SK-N-SH (cell line): Measurements from ENCODE around the gene PPP2R5C. TPM values are rescaled to one million over a fixed set of nuclear protein-coding genes. Genes with fewer than 3 reads are reported as not detected.

Source experiments
- CTCF ChIA-PET: fragments of 300-600, 350-600 bp; formaldehyde crosslinking; extraction: SDS; loops from one replicate; lab custom pipeline; 2021; lab: Yijun Ruan, JAX
- POLR2A ChIA-PET: fragments of 350-600 bp; sonication (Branson Sonifier 250); formaldehyde crosslinking; extraction: SDS; loops from one replicate; lab custom pipeline; 2020; ENCODE audit warnings: antibody characterized with exemption, inconsistent platforms; lab: Yijun Ruan, JAX
- DNase-seq: peaks from one replicate; pipeline ENCODE4 v3.0.0; 2012
- H2AFZ ChIP-seq: fragments of 200-600 bp; sonication (generic); 2 replicates; pipeline ENCODE4 v1.8.1; 2016; ENCODE audit warnings: antibody characterized with exemption, mild to moderate bottlenecking, low read depth
- H3F3A ChIP-seq: fragments of 200-600 bp; sonication (generic); replicated peaks from 2 replicates; pipeline ENCODE3; 2016; ENCODE audit warnings: antibody characterized with exemption, mild to moderate bottlenecking; ENCODE audit not compliant: insufficient read depth
- H3K27ac ChIP-seq, 2 experiments: fragments of 200-500 bp in 1 of 2; fragments of 200-600 bp in 1 of 2; sonication (Bioruptor generic) in 1 of 2; sonication (generic), shearing (Covaris generic) in 1 of 2; 2 replicates each; pipeline versions ENCODE4 v1.5.1 to v1.6.1; 2014 to 2016; ENCODE audit warnings: low read depth in 2 of 2, inconsistent platforms in 1 of 2, low read length in 1 of 2, mild to moderate bottlenecking in 1 of 2, mixed read lengths in 1 of 2
- H3K27me3 ChIP-seq: fragments of 200-600 bp; sonication (generic), shearing (Covaris generic); 2 replicates; pipeline ENCODE4 v1.6.1; 2016; ENCODE audit warnings: mixed run types; ENCODE audit not compliant: insufficient read depth
- H3K36me3 ChIP-seq, 2 experiments: fragments of 200-500 bp in 1 of 2; fragments of 200-600 bp in 1 of 2; sonication (Bioruptor generic) in 1 of 2; sonication (generic) in 1 of 2; replicated peaks in 1 of 2; 2 replicates each; pipeline versions ENCODE3 to v1.5.1; 2014 to 2016; ENCODE audit warnings: low read length in 1 of 2, mild to moderate bottlenecking in 1 of 2; ENCODE audit not compliant: insufficient read depth in 2 of 2, control insufficient read depth in 1 of 2
- H3K4me1 ChIP-seq, 2 experiments: fragments of 200-500 bp in 1 of 2; fragments of 200-600 bp in 1 of 2; sonication (Bioruptor generic) in 1 of 2; sonication (generic), shearing (Covaris generic) in 1 of 2; 2 replicates each; pipeline versions ENCODE4 v1.5.1 to v1.6.1; 2014 to 2016; ENCODE audit warnings: low read depth in 1 of 2, low read length in 1 of 2, mixed run types in 1 of 2; ENCODE audit not compliant: insufficient read depth in 2 of 2, control insufficient read depth in 1 of 2
- H3K4me2 ChIP-seq: fragments of 200-600 bp; sonication (generic), shearing (Covaris generic); 2 replicates; pipeline ENCODE4 v1.6.1; 2017; ENCODE audit warnings: mixed run types
- H3K4me3 ChIP-seq, 2 experiments: fragments of 200-500 bp in 1 of 2; fragments of 200-600 bp in 1 of 2; sonication (Bioruptor generic) in 1 of 2; sonication (generic), shearing (Covaris generic) in 1 of 2; 2 replicates each; pipeline versions ENCODE4 v1.5.1 to v1.8.1; 2014 to 2016; ENCODE audit warnings: low read depth in 2 of 2, inconsistent platforms in 1 of 2, low read length in 1 of 2, mild to moderate bottlenecking in 1 of 2, mixed read lengths in 1 of 2, moderate library complexity in 1 of 2
- H3K79me2 ChIP-seq: fragments of 200-600 bp; sonication (generic); 2 replicates; pipeline ENCODE4 v1.8.1; 2017; ENCODE audit warnings: mild to moderate bottlenecking; ENCODE audit not compliant: insufficient read depth
- H3K9ac ChIP-seq: fragments of 200-600 bp; sonication (generic); 2 replicates; pipeline ENCODE4 v1.6.1; 2017; ENCODE audit warnings: mixed run types
- H3K9me2 ChIP-seq: fragments of 200-600 bp; sonication (generic); 2 replicates; pipeline ENCODE4 v1.6.1; 2017; ENCODE audit warnings: mixed run types
- H3K9me3 ChIP-seq: fragments of 200-600 bp; sonication (generic); 2 replicates; pipeline ENCODE4 v1.6.1; 2017; ENCODE audit warnings: mixed run types, mild to moderate bottlenecking, moderate library complexity
- H4K20me1 ChIP-seq: fragments of 200-600 bp; sonication (generic); 2 replicates; pipeline ENCODE4 v1.6.1; 2017; ENCODE audit warnings: mild to moderate bottlenecking, mixed run types; ENCODE audit not compliant: insufficient read depth
- CHD2 ChIP-seq: fragments of 150-350 bp; IDR thresholded peaks from 2 replicates; pipeline ENCODE4 v1.6.1; 2018; ENCODE audit warnings: low read length; ENCODE audit not compliant: partially characterized antibody
- CTCF ChIP-seq: fragments of 200-600 bp; sonication (generic); IDR thresholded peaks from 2 replicates; pipeline ENCODE4 v1.6.1; 2017; ENCODE audit warnings: antibody characterized with exemption, mild to moderate bottlenecking, moderate library complexity
- EZH2phosphoT487 ChIP-seq: fragments of 200-600 bp; sonication (generic); IDR thresholded peaks from 2 replicates; pipeline ENCODE4 v1.6.1; 2017; ENCODE audit warnings: low read depth, mixed run types, mild to moderate bottlenecking, antibody characterized with exemption, moderate library complexity, borderline replicate concordance
- GATA2 ChIP-seq: sonication (generic); formaldehyde crosslinking; IDR thresholded peaks from 2 replicates; pipeline ENCODE4 v1.5.0; 2020; ENCODE audit warnings: mild to moderate bottlenecking, missing genetic modification reagents
- IRF3 ChIP-seq: fragments of 150-350 bp; IDR thresholded peaks from 2 replicates; pipeline ENCODE4 v1.6.1; 2016; ENCODE audit warnings: mild to moderate bottlenecking, low read depth, low read length
- JUND ChIP-seq: IDR thresholded peaks from 2 replicates; pipeline ENCODE4 v1.4.0; 2012
- MAX ChIP-seq: IDR thresholded peaks from 2 replicates; pipeline ENCODE4 v1.4.0; 2012; ENCODE audit warnings: low read depth
- MEF2A ChIP-seq: IDR thresholded peaks from 2 replicates; pipeline ENCODE4 v1.4.0; 2012; ENCODE audit warnings: low read depth, borderline replicate concordance
- NRF1 ChIP-seq: IDR thresholded peaks from 2 replicates; pipeline ENCODE4 v1.6.1; 2012; ENCODE audit warnings: low read depth, mild to moderate bottlenecking, low read length
- PBX3 ChIP-seq: IDR thresholded peaks from 2 replicates; pipeline ENCODE4; 2012
- POLR2AphosphoS5 ChIP-seq: IDR thresholded peaks from 2 replicates; pipeline ENCODE4 v1.6.1; 2012; ENCODE audit warnings: low read depth, low read length
- RFX5 ChIP-seq: IDR thresholded peaks from 2 replicates; pipeline ENCODE4 v1.6.1; 2012; ENCODE audit warnings: mild to moderate bottlenecking, improper control_type of control experiment, low read length
- RXRA ChIP-seq: IDR thresholded peaks from 2 replicates; pipeline ENCODE4 v1.4.0; 2012; ENCODE audit warnings: low read depth, mild to moderate bottlenecking, borderline replicate concordance
- SIN3A ChIP-seq: IDR thresholded peaks from 2 replicates; pipeline ENCODE4 v1.6.1; 2012; ENCODE audit warnings: low read depth, mild to moderate bottlenecking, low read length, moderate library complexity, borderline replicate concordance
- SMC3 ChIP-seq: IDR thresholded peaks from 2 replicates; pipeline ENCODE4 v1.6.1; 2012; ENCODE audit warnings: low read depth, low read length, improper control_type of control experiment
- TAF1 ChIP-seq: IDR thresholded peaks from 2 replicates; pipeline ENCODE4 v1.6.1; 2012; ENCODE audit warnings: low read depth, mild to moderate bottlenecking, low read length, moderate library complexity, borderline replicate concordance
- USF2 ChIP-seq: fragments of 150-350 bp; IDR thresholded peaks from 2 replicates; pipeline ENCODE4 v1.6.1; 2017; ENCODE audit warnings: antibody characterized with exemption, low read length, low read depth, borderline replicate concordance
- YY1 ChIP-seq: IDR thresholded peaks from 2 replicates; pipeline ENCODE4 v1.4.0; 2012; ENCODE audit warnings: low read depth, mild to moderate bottlenecking
- WGBS: methylation state at CpG from one replicate; pipeline ENCODE4 v1.1.6; 2017; ENCODE audit warnings: low lambda C conversion rate; 5-methylcytosine and 5-hydroxymethylcytosine counted together
- polyA plus RNA-seq, 3 experiments: library from polyadenylated mRNA; depleted of rRNA; stranded (reverse); fragments of >200 nt; gene quantifications; 2 replicates each; pipeline ENCODE4 v1.2.3, GENCODE V29; 2012

PPP2R5C gene
- polyA plus RNA-seq, 1 of the 3 experiments (the other 2 are of a cell fraction): 43.7 TPM

GRCh38 chr14:101836135-101836534, 74.6 kb downstream of the PPP2R5C start:
- CTCF ChIA-PET: interaction anchor here (0.6 to 3.1 kb wide), 2 partner anchors 17 to 65 kb away, joined by 3 to 14 read pairs; no protein-coding TSS in a partner anchor
- POLR2A ChIA-PET: interaction anchor here (0.7 kb wide), 1 partner anchor 26 kb away, joined by 3 read pairs; no protein-coding TSS in a partner anchor
- WGBS: 87% methylated on average over 8 of the region's 8 CpGs

GRCh38 chr14:101838476-101838875, 77.0 kb downstream of the PPP2R5C start:
- DNase-seq: no peak
- WGBS: 96% methylated on average over 5 of the region's 5 CpGs
- Histone ChIP-seq H3K27me3 (no peaks in the 10 kb centered on the region), H3K9ac (no peak overlapping the region), H3K4me2 (no peak overlapping the region), H3K4me1 (peaks cover 10 to 75% of the 10 kb centered on the region in 2 experiments), H3K9me2 (no peaks in the 10 kb centered on the region), H3F3A (no peaks in the 10 kb centered on the region), H4K20me1 (peaks cover 62% of the 10 kb centered on the region), H3K79me2 (peaks cover 98% of the 10 kb centered on the region), H3K4me3 (no peak overlapping the region), H3K27ac (peak overlapping the region in 1 of 2 experiments; percentile 77; a peak in 2 of 4 replicates), H2AFZ (no peak overlapping the region), H3K36me3 (peaks cover 3 to 5% of the 10 kb centered on the region in 2 experiments), H3K9me3 (no peaks in the 10 kb centered on the region)
- ChIA-PET POLR2A (no interaction called here), CTCF (no interaction called here)
- TF ChIP-seq EZH2phosphoT487 (no peak), CHD2 (no peak), MAX (no peak), MEF2A (no peak), YY1 (no peak), USF2 (no peak), NRF1 (no peak), RFX5 (no peak), POLR2AphosphoS5 (no peak), GATA2 (CRISPR knock-in tag) (no peak), JUND (no peak), PBX3 (no peak), SIN3A (no peak), RXRA (no peak), TAF1 (no peak), SMC3 (no peak), IRF3 (no peak)

More at GRCh38 chr14:101836135-101836534, 74.6 kb downstream of the PPP2R5C start:
- Histone ChIP-seq H3K27me3 (no peaks in the 10 kb centered on the region), H3K4me1 (peaks cover 10 to 68% of the 10 kb centered on the region in 2 experiments), H4K20me1 (peaks cover 44% of the 10 kb centered on the region), H2AFZ (no peak overlapping the region), H3K9me3 (no peaks in the 10 kb centered on the region), H3K36me3 (peaks cover 3 to 18% of the 10 kb centered on the region in 2 experiments), H3F3A (no peaks in the 10 kb centered on the region), H3K4me3 (no peak overlapping the region), H3K27ac (peak overlapping the region; percentile 31 to 77; a peak in 2 of 4 replicates), H3K79me2 (peaks cover 100% of the 10 kb centered on the region), H3K9me2 (no peaks in the 10 kb centered on the region), H3K4me2 (0 out of 2 replicates have a peak overlapping the region, but pooled peaks have one; percentile 35), H3K9ac (no peak overlapping the region)
- TF ChIP-seq CTCF: no peak
- no peak for DNase-seq
